Activated naive CD4-positive, alpha-beta T cell treated with anti-CD3 and anti-CD28 coated beads, Interleukin-2, amount 50 U/mL, for 72 hours (primary cell): ENCODE data around the gene GPR89B. TPM values are rescaled to one million over a fixed set of nuclear protein-coding genes. Genes with fewer than 3 reads are reported as not detected.
"Not testable (repeated sequence)": the region's sequence is repeated elsewhere in the genome, so short reads cannot be mapped to it uniquely, and the experiment has no call there.

Source experiments
- ATAC-seq, 2 donors: fragments of 150-1000 bp; cut with Tn5 transposase; 2 replicates each; pipeline ENCODE4 v1.10.0; 2021; ENCODE audit warnings: mild to moderate bottlenecking in 2 of 2, moderate library complexity in 2 of 2
- DNase-seq, 2 donors: peaks; one replicate each; pipeline ENCODE4 v3.0.0; 2021 to 2022; ENCODE audit warnings: low spot score in 2 of 2
- H3K27ac Mint-ChIP-seq, 2 donors: one replicate each; pipeline ENCODE4 v1.8.0; 2022; ENCODE audit warnings: mild to moderate bottlenecking in 2 of 2, mixed read lengths in 2 of 2
- H3K36me3 Mint-ChIP-seq, 2 donors: one replicate each; pipeline ENCODE4 v1.8.0; 2022; ENCODE audit warnings: mixed read lengths in 2 of 2
- H3K9me3 Mint-ChIP-seq, 2 donors: one replicate each; pipeline ENCODE4 v1.8.0; 2022; ENCODE audit warnings: mixed read lengths in 2 of 2
- total RNA-seq, 2 donors: library from RNA; stranded (reverse); gene quantifications; one replicate each; pipeline ENCODE4 v1.2.3, GENCODE V29; 2022

The GPR89B gene
- total RNA-seq, result 10 to 100 TPM; 16.6 to 20.2 TPM

DNA sequence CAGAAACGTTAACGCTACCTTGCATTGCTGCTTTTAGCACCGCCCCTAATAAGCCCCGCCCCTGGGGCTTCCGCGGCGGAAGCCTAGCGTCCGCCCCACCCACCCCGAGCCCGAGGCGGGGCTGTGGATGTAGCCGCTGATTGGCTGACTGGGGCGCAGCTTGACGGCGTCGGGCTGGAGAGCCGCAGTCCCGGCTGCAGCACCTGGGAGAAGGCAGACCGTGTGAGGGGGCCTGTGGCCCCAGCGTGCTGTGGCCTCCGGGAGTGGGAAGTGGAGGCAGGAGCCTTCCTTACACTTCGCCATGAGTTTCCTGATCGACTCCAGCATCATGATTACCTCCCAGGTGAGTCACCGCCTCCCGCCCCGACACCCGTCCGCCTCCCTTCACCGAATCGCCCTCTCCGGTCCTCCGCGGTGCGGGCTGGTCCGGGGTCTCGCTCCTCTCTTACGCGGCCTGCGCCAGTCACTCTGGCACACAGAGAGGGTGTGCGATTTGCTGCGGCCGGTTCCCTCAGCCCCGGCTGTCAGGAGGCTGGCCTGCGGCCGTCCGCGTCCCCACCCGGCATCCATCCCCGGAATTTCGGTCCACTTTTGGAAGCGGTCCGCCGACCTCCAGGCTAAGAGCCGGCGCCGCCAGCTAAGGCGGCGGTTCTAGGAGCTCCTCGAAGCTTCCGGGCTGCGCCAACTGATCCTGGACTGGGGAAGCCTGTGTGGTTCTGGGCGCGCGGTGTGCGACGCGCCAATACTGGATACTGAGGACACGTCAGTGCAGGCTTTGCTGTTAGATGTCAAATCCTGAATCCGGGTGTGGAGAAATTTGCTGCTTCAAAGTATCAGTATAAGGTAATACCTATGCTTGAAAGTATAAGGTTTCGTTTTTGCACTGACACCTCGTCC is at the start of gene GPR89B:
Gene GPR89B (plus strand): TSS at position 185 of the 897 bp plus-strand sequence. CDS start 117 bp downstream, at position 302.
- peak within 1 kb of the TSS in 1 of 2 donors; percentile 81 for H3K27ac Mint-ChIP-seq
- peak; percentile 88 to 92 for DNase-seq
- H3K36me3 Mint-ChIP-seq, H3K9me3 Mint-ChIP-seq: not testable (repeated sequence)
- ATAC-seq, result peak; percentile 97 to 98

- no peaks in the 10 kb centered on the region for H3K36me3 Mint-ChIP-seq
- DNase-seq (no peak), ATAC-seq (no peak)
- no peaks in the 10 kb centered on the region for H3K9me3 Mint-ChIP-seq
- no peak overlapping the region for H3K27ac Mint-ChIP-seq
Measured at GRCh38 chr1:147879911-147880310, 48.3 kb upstream of the GPR89B start.

- no peak for ATAC-seq
- no peaks in the 10 kb centered on the region for H3K36me3 Mint-ChIP-seq
Measured at GRCh38 chr1:147882535-147882934, 45.7 kb upstream of the GPR89B start.

DNA sequence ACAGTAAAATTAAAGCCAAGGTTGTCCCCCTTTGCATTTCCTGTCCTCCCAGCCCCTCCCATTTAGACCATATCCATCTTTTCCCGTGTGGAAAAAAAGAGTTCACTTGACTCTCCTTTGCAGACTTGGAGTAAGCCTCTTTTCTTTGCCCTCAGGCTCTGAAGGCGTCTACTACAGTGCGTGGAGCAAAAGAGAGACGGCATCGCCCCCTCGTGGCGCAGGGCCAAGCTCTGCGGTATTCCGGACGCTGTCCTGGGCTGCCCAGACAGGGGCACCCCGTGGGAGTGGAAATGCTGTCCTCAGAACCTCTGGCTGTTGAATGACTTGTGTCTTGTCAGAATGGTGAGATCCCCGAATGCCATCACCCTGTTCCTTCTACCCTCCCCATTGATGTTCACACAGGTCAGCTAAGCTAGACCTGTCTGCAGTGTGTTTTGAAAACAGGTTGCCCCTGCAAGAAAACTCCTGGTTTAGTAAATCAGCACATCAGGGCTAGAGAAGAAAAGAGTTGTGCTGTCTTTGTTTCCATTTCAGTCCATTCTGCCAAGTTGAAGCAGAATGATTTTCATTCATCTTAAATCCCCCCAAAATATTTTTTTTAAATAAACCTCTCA is 37.9 kb upstream of the GPR89B start:
- H3K36me3 Mint-ChIP-seq, result no peaks in the 10 kb centered on the region
- no peak overlapping the region for H3K27ac Mint-ChIP-seq
- ATAC-seq, result peak; percentile 93 to 96
- no peaks in the 10 kb centered on the region for H3K9me3 Mint-ChIP-seq
- peak in 1 of 2 donors; percentile 74 for DNase-seq

More at GRCh38 chr1:147882535-147882934, 45.7 kb upstream of the GPR89B start:
- Mint-ChIP-seq H3K9me3 (no peaks in the 10 kb centered on the region), H3K27ac (no peak overlapping the region)
- DNase-seq, result no peak

GRCh38 chr1:147891088-147891487 is 37.1 kb upstream of the GPR89B start:
- ATAC-seq (no peak), DNase-seq (no peak)
- H3K27ac Mint-ChIP-seq, result no peak overlapping the region
- H3K36me3 Mint-ChIP-seq, result no peaks in the 10 kb centered on the region
- H3K9me3 Mint-ChIP-seq, result no peaks in the 10 kb centered on the region

DNA sequence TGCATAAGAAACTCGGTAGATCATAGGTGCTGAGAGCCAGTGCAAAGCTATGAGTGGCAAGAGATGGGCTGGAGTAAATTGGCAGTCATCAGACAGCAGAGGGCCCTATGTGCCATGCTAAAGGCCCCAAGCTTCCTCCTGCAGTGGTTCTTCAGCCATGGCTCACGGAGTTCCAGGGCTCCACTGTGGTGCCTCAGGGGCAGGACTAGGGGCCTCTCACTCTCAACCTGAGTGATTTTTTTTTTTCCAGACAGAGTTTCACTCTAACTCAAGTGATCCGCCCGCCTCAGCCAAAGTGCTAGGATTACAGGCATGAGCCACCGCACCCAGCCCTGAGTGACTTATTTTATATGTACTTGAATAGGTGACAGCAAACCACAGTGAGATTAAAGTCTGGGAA is 36.0 kb upstream of the GPR89B start:
- no peaks in the 10 kb centered on the region for H3K9me3 Mint-ChIP-seq
- DNase-seq (peak in 1 of 2 donors; percentile 10), ATAC-seq (peak in 1 of 2 donors; percentile 58)
- H3K27ac Mint-ChIP-seq, result no peak overlapping the region
- H3K36me3 Mint-ChIP-seq, result no peaks in the 10 kb centered on the region

GRCh38 chr1:147892731-147893214 is 35.4 kb upstream of the GPR89B start:
- no peak overlapping the region for H3K27ac Mint-ChIP-seq
- DNase-seq (no peak), ATAC-seq (no peak)
- no peaks in the 10 kb centered on the region for H3K36me3 Mint-ChIP-seq
- H3K9me3 Mint-ChIP-seq, result no peaks in the 10 kb centered on the region

GRCh38 chr1:147895123-147895522 is 33.1 kb upstream of the GPR89B start:
- no peaks in the 10 kb centered on the region for H3K9me3 Mint-ChIP-seq
- ATAC-seq, result no peak
- H3K27ac Mint-ChIP-seq, result no peak overlapping the region
- no peaks in the 10 kb centered on the region for H3K36me3 Mint-ChIP-seq
- DNase-seq, result no peak

- DNase-seq, result no peak
Measured at GRCh38 chr1:147897029-147897752, 31.0 kb upstream of the GPR89B start.

DNA sequence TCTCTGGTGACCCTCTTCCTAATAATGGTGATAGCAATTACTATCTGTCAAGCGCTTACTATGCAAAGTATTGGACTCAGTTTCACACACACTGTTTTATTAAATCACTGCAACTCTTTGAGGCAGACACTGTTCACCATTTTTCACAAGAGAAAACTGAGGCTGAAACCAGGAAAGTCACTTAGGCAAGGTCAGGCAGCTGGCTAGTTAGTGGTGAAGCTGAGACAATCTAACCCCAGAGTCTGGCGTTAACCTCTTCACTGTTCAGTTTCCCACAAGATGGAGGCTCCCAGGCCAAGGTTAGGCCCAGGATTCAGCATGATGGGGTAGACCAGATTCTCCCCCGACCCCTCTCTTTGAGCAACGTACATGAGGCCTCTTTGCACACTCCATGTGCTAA is 30.4 kb upstream of the GPR89B start:
- no peak for ATAC-seq
- Mint-ChIP-seq H3K36me3 (no peaks in the 10 kb centered on the region), H3K9me3 (no peaks in the 10 kb centered on the region), H3K27ac (no peak overlapping the region)
- DNase-seq, result no peak

More at GRCh38 chr1:147897029-147897752, 31.0 kb upstream of the GPR89B start:
- H3K36me3 Mint-ChIP-seq, result no peaks in the 10 kb centered on the region
- no peak for ATAC-seq
- no peaks in the 10 kb centered on the region for H3K9me3 Mint-ChIP-seq
- H3K27ac Mint-ChIP-seq, result no peak overlapping the region

- H3K9me3 Mint-ChIP-seq, result no peaks in the 10 kb centered on the region
- H3K36me3 Mint-ChIP-seq, result no peaks in the 10 kb centered on the region
- no peak for DNase-seq
- ATAC-seq, result no peak
- peak within 1 kb of the TSS in 1 of 2 donors; percentile 28 for H3K27ac Mint-ChIP-seq
Measured at GRCh38 chr1:147902253-147902845, 25.9 kb upstream of the GPR89B start, which contains the start of gene GJA8. GJA8 (plus strand) TSS chr1:147902795; CDS start chr1:147907956, 5,161 bp downstream.

DNA sequence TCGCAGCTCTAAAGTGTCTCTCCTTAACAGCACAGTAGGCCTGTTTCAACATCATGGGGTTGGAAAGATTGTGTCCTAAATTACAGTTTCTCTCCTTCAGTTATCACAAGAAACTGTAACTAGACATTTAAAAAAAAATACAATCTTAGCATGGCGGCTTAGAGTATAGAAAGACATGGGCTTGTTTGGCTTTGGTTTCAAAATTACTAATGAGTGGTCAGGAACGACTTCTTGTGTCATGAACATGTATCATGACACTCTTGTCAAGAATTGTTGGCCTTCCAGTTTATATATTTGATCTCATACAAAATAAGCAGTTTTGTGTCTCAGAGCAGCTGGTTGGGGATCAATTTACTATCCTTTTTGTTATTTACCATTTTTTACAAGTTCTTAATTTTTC is 23.5 kb upstream of the GPR89B start:
- Mint-ChIP-seq H3K36me3 (no peaks in the 10 kb centered on the region), H3K27ac (no peak overlapping the region), H3K9me3 (no peaks in the 10 kb centered on the region)
- DNase-seq (no peak), ATAC-seq (no peak)

GRCh38 chr1:147907786-147908509 is 20.3 kb upstream of the GPR89B start:
- Mint-ChIP-seq H3K27ac (no peak overlapping the region), H3K36me3 (no peaks in the 10 kb centered on the region), H3K9me3 (no peaks in the 10 kb centered on the region)
- ATAC-seq (no peak), DNase-seq (no peak)

- H3K36me3 Mint-ChIP-seq, result no peaks in the 10 kb centered on the region
- DNase-seq, result no peak
- no peak overlapping the region for H3K27ac Mint-ChIP-seq
- no peak for ATAC-seq
- no peaks in the 10 kb centered on the region for H3K9me3 Mint-ChIP-seq
Measured at GRCh38 chr1:147912553-147912952, 15.7 kb upstream of the GPR89B start.

DNA sequence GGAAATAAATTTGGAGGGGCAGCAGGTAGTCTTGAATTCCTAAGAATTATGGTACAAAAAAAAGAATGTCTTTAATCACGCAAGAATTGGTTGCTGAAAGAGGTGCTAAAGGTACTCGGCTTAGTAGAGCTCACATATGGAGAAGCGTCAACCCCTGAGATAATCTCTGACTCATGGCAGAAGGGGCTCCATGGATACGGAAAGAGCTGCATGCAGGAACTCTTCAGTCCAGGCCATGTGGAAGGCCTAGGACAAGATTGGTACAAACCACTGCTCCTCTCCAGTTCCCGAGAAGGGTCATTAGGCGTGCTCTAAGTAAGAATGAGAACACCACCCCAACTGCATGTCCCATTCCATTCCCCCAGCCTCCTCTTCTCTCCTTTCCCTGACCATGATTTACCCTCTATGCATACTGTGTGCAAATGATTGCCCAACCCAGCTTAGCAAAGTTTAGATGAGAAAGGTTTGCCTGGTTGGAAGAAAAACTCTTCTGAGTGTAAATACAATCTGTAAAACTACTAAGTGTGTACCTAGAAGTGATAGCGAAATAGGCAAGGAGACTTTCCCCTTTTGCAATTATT is 14.8 kb upstream of the GPR89B start:
- Mint-ChIP-seq H3K27ac (no peak overlapping the region), H3K36me3 (no peaks in the 10 kb centered on the region), H3K9me3 (no peaks in the 10 kb centered on the region)
- DNase-seq, result no peak
- ATAC-seq, result no peak

DNA sequence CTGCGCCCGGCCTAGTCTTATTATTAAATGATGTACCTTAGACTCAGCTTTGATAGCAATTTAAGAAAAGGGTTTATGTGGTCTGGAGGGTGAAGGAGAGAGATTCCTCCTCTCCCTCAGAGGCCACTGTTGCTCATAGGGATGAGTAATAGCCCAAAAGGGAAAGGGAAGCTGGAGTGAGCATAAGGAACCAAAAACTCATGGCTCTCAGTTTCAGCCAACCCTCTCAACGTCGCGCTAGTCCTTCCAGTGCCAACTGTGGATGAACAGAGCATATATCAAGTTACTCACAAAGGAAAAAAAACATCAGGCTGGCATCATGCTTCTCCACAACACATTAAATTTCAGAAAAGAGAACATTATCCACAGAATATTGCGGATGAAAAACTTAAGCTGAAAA is 8.3 kb upstream of the GPR89B start:
- ATAC-seq, result peak in 1 of 2 donors; percentile 46
- H3K27ac Mint-ChIP-seq, result no peak overlapping the region
- no peaks in the 10 kb centered on the region for H3K9me3 Mint-ChIP-seq
- no peak for DNase-seq
- H3K36me3 Mint-ChIP-seq, result no peaks in the 10 kb centered on the region
